VCaP (cell line): Measurements from ENCODE around the gene XYLT1.

Source experiments
- H3K27ac ChIP-seq: fragments of 450-650 bp; 2 replicates; pipeline ENCODE4 v1.5.1; 2017
- TF ChIP-seq, protein P1 (sequence below): fragments of 450-650 bp; conservative IDR thresholded peaks from 2 replicates; pipeline ENCODE4 v1.5.1; 2017; ENCODE audit warnings: mild to moderate bottlenecking, moderate library complexity

The XYLT1 gene

DNA sequence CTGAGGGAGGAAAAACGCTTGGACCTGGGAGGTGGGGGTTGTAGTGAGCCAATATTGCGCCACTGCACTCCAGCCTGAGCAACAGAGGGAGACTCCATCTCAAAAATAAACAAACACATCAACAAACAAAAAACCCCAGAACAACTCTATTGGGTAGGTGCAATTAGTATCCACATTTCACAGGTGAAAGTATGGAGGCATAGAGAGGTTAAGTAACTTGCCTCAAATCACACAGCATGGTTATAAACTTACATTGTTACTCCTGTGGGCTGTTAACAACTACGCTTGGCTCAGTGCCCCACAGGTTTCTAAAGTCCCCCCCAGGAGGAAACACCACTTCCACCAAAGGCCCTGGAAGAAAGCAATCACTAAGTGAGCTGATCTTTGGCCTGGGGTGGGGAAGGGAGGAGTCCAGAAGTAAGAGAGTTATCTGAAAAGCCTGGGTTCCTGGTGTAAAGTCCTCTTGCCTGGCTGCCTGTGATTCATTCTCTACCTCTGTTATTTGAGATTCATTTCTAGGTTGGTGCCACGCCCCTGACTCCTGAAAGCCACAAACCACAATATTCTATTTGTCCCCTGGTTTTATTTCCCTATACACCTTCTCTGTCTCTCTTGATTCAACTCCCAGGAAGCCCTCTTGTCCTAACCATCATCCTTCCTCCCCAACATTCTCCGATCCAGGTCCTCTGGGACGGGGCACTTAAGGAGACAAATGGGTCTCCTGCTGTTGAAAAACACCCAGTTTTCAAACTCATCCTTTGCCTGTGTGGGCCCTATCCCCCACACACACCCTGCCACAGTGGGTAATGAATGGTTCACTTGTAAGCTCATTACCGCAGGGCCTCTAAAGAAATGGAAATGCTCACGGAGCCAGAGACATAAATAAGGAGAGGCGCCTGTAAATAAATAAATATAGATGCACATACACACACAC is 195.4 kb downstream of the XYLT1 start:
- no peak overlapping the region for H3K27ac ChIP-seq
- TF ChIP-seq, protein P1, sequence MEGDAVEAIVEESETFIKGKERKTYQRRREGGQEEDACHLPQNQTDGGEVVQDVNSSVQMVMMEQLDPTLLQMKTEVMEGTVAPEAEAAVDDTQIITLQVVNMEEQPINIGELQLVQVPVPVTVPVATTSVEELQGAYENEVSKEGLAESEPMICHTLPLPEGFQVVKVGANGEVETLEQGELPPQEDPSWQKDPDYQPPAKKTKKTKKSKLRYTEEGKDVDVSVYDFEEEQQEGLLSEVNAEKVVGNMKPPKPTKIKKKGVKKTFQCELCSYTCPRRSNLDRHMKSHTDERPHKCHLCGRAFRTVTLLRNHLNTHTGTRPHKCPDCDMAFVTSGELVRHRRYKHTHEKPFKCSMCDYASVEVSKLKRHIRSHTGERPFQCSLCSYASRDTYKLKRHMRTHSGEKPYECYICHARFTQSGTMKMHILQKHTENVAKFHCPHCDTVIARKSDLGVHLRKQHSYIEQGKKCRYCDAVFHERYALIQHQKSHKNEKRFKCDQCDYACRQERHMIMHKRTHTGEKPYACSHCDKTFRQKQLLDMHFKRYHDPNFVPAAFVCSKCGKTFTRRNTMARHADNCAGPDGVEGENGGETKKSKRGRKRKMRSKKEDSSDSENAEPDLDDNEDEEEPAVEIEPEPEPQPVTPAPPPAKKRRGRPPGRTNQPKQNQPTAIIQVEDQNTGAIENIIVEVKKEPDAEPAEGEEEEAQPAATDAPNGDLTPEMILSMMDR = no peak

GRCh38 chr16:17273142-17273561 is 197.6 kb downstream of the XYLT1 start:
- H3K27ac ChIP-seq = no peak overlapping the region
- TF ChIP-seq, protein P1 = no peak

DNA sequence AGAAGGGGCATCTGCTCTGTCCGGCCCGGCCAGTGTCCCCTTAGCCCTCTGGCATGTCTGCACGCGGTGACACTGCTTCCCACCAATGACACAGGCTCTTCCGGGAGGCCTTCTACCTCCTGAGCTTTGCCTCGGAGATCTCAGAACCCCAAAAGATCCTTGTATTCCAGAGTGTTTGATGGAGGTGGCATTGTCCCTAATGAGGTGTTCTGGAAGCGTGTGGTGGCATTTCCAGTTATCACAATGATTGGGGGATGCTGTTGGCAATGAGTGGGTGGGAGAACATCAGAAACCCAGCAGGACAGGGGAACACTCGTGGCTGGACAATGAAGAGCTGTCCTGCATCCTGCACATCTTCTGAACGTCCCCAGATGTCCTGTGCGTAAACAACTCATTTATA is 198.0 kb downstream of the XYLT1 start:
- TF ChIP-seq, protein P1 = no peak
- H3K27ac ChIP-seq = no peak overlapping the region

DNA sequence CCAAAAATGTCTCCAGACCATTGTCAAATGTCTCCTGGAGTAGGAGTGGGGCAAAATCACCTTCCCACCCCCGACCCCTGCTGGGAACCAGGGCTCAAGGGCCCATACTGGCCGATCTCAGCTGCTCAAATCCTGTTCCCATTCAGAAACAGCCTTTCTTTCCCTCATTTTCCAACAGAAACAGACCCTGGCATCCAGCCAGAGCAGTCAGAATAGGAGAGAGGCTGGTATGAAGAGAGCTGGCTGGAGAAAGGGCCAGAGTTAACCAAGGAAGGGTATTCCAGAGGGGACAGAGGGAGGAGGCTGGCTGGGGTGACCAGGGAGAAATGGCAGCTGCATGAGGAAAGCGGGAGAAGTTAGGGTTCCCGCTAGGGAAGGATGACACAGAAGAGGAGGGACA is 199.1 kb downstream of the XYLT1 start:
- TF ChIP-seq, protein P1 = no peak
- no peak overlapping the region for H3K27ac ChIP-seq

GRCh38 chr16:17270683-17271109 is 200.1 kb downstream of the XYLT1 start:
- TF ChIP-seq, protein P1 = no peak
- H3K27ac ChIP-seq = no peak overlapping the region

GRCh38 chr16:17270111-17270510 is 200.6 kb downstream of the XYLT1 start:
- H3K27ac ChIP-seq = no peak overlapping the region
- TF ChIP-seq, protein P1 = no peak

DNA sequence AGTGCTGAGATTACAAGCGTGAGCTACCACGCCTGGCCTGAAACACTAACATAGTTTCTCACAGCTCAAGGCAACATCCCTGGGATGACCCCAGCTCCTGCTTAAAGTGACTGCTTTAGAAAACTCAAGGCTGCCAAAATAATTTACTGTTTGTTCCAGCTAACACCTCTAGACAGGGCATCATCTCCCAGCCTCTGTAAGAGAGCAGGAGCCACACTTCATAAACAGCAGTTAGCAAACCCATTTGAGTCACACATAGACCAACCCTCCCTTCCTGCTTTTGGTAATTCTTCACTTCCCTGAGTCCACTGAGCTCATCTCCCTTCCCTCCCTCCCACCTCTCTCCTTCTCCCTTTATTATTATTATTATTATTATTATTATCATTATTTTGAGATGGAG is 201.3 kb downstream of the XYLT1 start:
- TF ChIP-seq, protein P1 = no peak
- no peak overlapping the region for H3K27ac ChIP-seq
